Islet of Langerhans (tissue), 1 donor: ENCODE data around the gene GRM4.
"Not testable (repeated sequence)": the region's sequence is repeated elsewhere in the genome, so short reads cannot be mapped to it uniquely, and the experiment has no call there.

Source experiments
- FAIRE-seq: peaks from one replicate; lab custom pipeline; 2011; peaks lifted over from hg19 to GRCh38; lab: Jason Lieb, UNC

Gene GRM4

DNA sequence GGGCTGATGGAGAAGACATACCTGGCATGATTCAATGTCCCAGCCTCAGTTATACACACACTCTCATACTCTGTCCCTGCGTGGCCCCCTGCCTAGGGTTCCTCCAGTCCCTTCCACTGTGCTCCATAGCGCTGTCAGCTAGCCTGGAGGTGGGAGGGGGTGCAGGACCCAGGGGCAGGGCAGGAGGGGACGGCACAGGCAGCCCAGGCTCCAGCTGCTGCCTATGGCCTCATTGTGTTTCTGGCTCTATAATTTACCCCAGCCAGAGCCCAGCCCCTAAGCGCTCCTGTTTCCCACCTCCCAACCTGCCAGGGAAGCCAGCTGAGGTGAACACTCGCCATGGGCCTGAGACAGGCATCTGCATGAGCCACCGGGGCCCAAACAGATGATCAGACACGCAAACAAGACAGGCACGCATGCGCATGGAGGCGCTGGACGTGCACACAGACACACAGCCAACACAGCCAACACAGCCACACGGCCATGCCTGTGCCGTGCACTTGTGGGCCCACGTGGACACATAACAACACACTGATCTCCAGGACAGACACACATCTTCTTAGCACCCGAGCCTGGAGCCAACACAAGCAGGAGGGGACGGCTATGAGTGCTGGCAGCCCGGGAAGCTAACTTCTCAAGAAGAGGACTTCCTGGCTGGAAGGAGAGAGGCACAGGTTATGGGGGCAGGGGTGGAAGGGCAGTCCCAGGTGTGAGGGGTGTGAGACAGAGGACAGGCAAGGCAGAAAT, 124.9 kb downstream of the GRM4 start:
- no peak for FAIRE-seq

DNA sequence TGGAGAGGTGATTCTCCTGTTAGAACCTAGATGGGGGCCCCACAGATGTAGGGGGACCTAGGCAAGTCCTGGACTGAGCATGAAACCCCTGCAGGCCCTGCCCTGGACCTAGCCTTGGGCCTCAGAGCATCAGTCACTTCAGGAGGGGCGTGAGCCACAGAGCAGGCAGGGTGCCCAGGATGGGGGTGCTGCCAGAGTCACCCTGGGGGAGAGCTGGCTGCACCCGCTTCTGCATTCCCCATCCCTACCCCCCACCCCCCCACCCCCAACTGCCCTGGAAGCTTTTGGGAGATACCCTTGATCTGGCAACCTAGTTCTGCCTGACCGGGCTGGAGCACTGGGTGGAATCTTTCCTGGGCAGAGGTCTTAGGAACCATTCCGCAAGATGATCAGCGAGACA, 125.6 kb downstream of the GRM4 start:
- FAIRE-seq = no peak

DNA sequence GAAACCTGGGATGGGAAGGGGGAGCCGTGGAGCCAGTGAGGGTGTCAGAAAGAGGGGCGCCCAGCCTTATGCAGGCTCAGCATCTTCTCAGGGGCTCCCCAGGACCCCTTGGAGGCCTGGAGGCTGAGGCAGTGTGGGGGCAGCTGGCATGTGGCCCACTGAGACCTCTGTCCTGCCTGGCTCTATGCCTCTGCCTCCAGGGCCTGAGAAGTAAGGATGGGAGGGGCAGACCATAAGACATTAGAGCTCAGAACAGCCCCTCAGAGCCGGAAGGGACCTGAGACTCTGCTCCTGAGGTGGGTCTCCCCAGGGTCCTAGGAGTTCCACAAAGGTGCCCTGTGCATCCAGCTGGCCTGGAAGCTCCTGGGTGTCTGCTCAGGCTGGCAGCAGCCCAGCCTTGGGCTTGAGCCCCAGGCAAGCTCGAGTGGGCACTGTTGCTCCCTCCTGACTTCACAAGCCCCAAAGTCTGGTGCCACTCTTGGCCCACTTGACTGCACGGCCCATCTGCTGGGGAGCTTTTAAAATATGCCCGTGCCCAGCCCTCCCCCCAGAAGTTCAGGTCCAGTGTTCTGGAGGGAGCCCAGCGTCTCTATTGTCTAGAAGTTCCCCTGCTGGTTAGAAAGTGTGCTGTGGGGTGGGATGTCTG, 126.8 kb downstream of the GRM4 start:
- FAIRE-seq = no peak

DNA sequence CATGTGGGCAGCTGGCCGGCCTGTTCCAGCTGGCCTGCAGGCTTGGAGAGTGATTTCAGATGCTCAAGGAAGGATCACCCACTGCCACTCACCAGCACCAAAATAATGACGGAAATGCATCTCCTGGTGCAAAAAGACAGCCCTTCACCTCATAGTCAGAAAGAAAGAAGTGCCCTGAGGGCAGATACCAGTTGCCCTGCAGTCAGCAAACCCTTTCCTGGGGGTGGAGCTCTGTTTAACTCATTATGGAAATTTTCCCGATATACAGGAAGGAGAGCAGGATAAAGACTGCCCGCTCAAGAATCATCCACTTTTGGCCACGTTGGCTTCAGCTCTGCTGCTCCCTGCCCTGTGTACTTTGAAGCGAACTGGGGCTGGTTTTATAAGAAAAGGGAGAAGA, 127.9 kb downstream of the GRM4 start:
- FAIRE-seq = no peak

DNA sequence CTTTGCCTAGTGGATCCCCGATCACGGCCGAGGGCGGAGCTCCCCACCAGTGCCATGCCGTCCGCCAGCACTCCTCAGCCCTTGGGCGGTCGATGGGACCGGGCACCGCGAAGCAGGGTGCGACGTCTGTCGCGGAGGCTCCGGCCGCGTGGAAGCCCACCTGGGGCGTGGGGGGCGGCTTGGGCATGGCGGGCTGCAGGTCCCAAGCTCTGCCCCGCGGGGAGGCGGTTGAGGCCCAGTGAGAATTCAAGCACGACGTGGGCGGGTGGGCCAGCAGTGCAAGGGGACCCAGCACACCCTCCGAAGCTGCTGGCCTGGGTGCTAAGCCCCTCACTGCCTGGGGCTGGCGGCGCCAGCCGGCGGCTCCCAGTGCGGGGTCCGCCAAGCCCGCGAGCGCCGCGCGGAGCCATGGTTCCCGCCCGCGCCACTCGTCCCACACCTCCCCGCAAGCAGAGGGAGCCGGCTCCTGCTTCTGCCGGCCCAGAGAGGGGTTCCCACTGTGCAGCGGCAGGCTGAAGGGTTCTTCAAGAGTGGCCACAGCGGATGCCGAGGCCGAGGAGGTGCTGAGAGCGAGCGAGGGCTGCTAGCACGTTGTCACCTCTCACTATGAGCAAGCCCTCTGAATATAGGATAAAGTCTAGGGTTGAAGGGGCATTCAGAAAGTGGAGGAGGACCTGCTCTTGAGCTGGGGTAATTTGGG, 128.6 kb downstream of the GRM4 start:
- no peak for FAIRE-seq

DNA sequence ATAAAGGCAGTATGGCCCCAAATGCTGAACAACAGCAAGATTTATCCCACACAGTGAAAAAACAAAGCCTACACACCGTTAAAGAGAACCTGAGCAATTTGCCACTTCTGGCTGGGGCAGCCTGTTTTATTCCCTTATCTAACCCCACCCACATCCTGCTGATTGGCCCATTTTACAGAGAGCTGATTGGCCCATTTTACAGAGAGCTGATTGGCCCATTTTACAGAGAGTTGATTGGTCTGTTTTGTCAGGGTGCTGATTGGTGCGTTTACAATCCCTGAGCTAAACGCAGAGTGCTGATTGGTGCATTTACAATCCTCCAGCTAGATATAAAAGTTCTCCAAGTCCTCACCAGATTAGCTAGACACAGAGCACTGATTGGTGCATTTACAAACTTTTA, 129.3 kb downstream of the GRM4 start:
- not testable (repeated sequence) for FAIRE-seq

DNA sequence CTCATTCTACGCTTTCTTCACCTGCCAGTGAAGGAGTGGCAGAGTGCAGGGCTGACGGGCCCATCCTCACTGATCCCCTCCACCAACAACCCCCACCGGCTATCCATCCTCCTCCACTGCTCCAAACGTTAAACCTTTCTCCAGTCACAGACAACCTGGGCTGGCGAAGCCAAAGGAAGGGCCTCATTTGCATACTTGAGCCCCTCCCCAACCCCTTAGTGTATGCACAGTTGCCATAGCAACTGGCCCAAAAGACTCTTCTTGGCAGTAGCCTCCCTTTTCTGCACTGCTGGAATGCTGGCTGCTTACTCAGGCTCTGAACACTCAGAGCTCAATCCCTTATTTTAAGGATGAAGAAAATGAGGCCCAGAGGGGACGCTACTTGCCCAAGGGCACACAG, 130.3 kb downstream of the GRM4 start:
- FAIRE-seq = no peak

DNA sequence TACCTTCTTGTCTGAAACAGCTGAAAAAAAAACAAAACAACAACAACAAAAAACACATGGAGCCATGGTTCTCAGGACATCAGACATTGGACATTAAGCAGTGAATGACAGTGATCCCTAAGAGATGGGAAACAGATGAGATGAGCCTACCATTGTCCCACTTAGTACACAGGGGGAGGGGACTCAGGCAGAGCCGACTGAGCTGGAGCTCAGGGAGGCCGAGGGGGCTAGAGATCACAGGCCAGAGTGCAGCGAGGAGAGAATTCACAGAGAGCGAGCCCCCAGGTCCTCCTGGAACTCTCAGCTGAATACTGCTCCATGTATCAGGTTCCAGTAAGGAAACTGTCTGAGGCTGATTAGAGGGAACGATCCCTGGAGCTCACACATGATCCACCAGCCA, 134.6 kb downstream of the GRM4 start:
- FAIRE-seq = no peak

DNA sequence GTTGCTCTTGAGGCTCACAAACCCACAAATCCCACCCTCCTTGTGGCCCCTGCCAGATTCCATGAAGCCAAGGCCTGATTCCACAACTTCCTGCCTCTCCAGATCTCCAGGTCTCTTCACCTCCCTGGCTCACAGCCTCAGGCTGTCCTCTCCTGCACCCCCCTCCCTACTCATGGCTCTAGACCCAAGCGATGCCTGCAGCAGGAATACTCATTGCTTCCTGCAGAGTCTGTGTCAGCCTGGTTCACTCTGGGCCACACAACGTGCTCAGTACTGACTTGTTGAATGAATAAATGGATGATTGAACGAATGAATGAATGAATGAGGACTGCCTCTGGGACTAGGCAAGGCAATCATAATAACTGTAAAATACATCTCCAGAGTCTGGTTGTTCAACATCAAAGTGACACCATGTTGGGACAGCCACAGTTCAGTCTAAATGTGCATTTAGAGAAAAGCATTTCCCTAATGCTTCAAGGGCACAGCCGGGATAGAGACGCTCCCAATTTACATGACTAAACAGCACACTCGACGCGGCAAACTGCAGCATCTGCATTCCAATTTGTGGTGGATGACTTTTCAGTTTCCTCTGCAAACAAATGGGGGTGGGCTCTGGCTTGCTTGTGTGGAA, 139.9 kb downstream of the GRM4 start:
- FAIRE-seq = no peak

DNA sequence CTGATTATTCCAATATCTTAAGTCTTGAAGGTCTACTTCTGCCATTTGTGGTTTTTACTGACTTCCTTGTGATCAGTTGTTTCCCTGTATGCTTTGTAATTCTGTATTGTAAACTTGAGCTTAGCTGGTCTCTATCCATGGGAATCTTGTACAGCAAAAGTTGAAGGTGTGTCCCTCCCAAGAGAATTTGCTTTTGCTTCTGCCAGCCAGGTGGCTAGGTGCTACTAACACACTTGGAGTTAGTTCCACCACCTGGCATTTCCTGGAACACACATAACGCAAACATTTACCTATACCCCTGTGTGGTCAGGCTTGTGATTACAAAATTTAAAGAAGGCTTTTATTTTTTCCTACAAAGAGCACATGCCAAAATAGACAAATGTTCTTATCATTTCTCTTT, 141.2 kb downstream of the GRM4 start:
- no peak for FAIRE-seq

DNA sequence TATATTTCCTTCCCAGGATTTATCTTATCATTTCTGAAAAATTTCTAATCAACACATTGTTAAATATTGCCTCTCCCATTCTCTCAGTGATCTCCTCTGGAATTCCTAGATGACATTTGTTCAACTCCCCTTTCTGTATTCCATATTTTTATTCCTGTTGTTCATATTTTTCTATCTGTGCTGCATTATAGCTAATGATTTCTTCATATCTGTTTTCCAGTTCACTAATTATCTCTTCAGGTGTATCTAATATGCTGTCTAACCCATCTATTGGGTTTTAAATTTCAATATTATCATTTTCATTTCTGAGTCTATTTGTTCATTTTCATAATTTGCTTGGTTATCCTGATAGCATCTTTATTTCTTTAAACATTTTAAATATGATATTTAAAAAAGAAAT, 141.9 kb downstream of the GRM4 start:
- no peak for FAIRE-seq

DNA sequence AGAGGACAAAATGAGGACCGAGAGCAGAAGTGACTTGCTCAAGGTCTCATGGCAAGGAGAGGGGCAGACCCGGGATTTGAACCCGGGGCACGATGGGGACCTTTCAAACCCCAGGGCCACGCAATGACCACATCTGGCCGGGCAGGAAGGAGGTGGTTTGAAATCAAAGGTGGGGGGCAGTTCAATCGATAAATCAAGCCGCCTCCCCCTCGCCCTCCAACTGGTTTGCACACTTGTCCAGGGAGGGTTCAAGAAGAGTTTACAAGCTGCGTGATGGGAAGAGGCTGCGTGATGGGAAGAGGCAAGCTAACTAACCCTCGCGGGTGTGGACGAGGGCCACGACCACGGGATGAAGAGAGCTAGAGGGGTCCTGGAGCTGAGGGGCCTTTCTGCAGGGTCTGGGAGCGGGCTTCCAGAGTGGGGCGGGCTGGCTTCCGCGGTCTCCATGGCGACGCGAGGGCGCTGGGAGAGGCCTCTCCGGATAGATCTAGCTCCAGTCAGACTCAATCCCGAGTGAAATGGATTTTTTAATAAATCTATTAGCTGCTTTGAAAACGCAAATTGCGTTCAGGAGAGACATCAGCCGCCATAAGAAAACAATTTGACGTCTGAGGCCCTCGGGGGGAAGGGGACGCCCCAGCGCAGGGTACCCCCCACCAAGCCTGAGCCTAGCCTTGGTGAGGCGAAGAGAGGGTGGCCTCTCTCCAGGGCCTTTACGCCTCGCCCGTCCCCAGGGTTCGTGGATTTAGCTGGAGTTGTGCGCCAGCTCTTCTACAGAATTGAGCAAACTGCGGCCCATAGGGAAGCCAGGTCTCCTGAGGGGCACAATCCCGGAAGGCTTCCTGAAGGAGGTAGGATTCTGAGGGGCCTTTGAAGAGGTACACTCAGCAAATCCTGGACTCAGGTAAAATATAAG, 143.9 kb downstream of the GRM4 start:
- FAIRE-seq = no peak

DNA sequence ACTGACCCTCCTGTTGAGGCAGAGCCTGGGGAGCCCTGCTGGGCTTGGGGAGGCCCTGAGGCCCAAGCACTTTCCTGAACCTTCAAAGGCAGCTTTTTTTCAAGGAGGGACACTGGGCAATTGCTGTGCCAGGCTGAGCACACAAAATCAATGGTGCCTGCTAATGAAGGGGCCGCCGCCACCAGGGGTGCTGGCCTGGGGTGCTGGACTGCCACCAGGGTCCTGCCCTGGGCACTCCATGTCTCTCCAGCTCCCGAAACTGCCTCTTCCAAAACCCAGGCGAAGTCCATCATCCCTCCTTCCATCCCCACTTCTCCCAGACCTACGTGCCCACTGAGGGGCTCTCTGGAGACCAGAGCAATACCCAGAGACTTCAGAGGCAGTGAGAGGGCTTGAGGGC, 145.6 kb downstream of the GRM4 start:
- FAIRE-seq = no peak

DNA sequence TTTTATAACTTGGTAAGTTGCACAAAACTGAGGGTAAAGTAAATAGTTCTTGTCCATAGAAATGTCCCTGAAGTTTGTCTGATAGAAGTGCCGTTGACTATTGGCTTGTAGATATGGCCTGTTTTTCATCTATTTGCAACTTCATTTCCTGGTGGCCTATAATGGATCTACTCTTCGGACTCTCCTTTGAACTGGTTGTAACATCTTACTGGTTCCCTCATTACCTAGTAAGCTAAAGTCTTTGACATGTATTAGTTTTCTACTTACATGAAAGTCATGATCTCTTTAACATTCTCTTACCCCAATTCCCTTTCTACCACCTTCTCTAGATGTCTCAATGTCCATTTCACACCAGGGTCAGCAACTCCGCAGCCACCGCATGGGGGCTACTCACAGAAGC, 146.3 kb downstream of the GRM4 start:
- FAIRE-seq = no peak

DNA sequence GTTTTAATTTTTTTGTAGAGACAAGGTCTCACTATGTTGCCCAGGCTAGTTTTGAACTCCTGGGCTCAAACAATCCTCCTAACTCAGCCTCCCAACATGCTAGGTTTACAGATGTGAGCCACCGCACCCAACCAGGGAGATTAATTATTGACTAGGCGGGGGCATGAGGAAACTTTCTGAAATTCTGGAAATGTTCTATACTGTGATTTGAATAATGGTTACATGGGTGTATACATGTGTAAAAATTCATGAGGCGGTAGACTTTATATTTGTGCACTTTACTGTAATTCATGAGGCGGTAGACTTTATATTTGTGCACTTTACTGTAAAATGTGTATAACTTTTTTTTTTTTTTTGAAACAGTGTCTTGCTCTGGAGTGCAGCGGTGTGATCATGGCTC, 147.2 kb downstream of the GRM4 start:
- FAIRE-seq = no peak

DNA sequence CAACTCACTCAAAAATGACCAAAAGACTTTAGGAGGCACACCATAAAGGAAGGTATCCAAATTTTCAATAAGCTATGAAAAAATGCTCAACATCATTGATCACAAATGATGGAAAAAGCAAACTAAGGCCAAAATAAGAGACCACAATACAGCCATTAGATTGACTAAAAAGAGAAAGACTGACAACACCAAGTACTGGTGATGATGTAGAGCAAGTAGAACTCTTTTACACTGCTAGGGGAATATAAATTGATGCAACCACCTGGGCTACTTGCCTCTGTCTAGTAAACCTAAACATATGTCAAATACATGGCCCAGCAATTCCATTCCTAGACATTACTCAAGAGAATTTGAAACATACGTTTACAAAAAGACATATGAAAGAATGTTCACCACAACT, 148.6 kb downstream of the GRM4 start:
- FAIRE-seq = peak; percentile 17

DNA sequence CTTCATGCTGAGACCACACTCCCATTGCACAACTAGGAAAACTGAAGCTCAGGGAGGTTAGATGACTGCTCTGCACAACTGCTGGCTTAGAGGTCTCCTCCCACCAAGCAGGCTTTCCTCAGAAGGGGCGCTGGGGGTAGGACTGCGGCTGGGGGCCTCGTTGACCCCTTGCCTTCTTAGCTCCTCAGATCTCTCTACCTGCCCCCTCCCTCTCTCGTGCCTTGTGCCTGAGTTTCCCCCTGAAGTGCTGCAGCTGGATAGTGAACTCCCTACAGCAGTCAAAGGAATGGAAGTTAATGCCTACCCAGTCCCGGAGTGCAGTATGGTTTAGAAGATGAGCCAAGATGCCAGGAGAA, 149.8 kb downstream of the GRM4 start:
- FAIRE-seq = no peak

DNA sequence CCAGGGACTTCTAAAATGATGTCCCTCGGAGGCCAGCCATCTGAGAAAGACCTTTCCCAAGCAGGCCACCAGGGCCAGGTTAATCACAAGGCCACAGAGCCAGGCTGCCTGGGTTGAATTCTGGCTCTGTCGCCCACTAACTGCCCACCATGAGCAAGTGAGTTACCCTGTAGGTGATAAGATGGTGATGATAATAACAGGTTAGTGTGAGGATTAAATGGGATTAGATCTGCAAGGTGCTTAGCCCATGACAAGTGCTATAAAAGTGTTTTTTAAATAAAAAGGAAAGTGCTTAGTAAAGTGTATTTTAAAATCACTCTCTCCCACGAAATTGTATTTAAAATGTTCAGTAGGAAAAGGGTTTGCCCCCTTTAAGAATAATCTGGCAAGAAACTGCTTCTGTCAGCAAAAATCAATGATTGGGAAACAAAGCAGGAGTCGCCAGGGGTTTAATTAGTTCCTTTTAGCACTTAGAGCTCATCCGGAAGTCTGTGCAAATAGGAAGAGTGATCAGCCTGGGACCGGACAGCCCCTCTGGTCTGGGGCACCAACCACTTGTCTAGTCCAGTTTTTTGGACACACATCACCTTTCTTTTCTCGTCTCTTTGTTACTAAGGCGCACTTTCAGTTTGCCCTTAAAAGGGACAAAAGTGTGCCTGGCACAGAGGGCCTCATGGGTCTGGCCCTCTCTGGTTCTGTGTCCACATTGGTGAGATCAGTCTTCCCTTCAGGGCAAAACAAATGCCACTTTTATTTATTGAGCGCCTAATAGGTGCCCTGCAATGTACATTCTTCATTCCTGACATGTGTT, 150.4 kb downstream of the GRM4 start:
- peak; percentile 97 for FAIRE-seq

DNA sequence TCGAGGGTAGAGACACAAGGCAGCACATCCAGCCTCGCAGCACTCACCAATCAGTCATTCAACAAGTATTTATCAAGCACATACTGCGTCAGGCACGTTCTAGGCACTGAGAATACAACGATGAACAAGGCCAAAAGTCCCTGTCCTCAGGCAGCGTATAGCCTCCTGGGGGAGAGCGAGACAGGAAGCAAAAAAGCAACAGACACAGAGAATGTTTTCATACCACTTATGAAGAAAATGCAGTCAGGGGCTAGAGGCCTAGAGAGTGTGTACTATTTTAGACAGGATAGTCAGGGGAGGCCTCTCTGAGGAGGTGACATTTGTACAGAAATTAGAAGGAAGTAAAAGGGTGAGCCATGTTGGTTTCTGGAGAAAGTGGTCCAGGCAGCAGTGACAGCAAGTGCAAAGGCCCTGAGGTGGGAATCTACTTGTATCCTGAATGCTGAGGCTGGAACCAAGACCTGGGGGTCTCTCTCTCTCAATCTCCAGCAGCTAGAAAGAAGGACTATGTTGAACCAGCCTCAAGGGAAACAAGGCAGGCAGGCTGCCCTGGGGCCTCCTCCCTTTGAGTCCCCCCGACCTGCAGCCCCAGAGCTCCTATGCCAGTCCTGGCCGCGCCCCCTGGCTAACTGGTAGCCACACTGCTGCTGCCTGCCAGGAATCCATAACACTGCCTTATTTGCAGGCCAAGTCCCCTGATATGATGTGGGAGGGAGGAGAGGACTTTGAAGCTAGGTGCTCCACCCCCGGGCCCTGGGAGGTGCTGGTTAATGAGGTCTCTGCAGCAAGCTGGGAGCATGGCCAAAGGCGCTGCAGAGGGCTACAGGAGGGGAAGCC, 151.2 kb downstream of the GRM4 start:
- no peak for FAIRE-seq
